ENCODE data around the gene ZC3H4.
"Not testable (repeated sequence)": the region's sequence is repeated elsewhere in the genome, so short reads cannot be mapped to it uniquely, and the experiment has no call there.

ZC3H4 gene

DNA sequence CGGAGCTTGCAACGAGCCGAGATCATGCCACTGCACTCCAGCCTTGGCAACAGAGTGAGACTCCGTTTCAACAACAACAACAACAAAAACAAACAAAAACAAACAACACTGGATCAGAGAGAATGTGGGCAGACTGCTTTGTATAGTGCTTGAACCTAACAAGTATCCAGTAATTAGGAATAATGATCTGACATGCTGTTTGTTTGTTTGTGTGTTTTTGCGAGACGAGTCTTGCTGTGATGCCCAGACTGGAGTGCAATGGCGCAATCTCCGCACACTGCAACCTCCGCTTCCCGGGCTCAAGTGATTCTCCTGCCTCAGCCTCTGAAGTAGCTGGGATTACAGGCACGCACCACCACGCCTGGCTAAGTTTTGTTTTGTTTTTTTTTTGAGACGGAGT, 31.1 kb upstream of the ZC3H4 start:
- TF ChIP-seq, protein P1, sequence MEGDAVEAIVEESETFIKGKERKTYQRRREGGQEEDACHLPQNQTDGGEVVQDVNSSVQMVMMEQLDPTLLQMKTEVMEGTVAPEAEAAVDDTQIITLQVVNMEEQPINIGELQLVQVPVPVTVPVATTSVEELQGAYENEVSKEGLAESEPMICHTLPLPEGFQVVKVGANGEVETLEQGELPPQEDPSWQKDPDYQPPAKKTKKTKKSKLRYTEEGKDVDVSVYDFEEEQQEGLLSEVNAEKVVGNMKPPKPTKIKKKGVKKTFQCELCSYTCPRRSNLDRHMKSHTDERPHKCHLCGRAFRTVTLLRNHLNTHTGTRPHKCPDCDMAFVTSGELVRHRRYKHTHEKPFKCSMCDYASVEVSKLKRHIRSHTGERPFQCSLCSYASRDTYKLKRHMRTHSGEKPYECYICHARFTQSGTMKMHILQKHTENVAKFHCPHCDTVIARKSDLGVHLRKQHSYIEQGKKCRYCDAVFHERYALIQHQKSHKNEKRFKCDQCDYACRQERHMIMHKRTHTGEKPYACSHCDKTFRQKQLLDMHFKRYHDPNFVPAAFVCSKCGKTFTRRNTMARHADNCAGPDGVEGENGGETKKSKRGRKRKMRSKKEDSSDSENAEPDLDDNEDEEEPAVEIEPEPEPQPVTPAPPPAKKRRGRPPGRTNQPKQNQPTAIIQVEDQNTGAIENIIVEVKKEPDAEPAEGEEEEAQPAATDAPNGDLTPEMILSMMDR (IDR thresholded peaks at IDR 0.05; ENCODE audit: low read depth, low read length, missing control alignments): no peak
- H3K4me3 ChIP-seq (ENCODE audit: low read depth, low read length): no peak overlapping the region
- no peak for DNase-seq (ENCODE audit: low read depth)

DNA sequence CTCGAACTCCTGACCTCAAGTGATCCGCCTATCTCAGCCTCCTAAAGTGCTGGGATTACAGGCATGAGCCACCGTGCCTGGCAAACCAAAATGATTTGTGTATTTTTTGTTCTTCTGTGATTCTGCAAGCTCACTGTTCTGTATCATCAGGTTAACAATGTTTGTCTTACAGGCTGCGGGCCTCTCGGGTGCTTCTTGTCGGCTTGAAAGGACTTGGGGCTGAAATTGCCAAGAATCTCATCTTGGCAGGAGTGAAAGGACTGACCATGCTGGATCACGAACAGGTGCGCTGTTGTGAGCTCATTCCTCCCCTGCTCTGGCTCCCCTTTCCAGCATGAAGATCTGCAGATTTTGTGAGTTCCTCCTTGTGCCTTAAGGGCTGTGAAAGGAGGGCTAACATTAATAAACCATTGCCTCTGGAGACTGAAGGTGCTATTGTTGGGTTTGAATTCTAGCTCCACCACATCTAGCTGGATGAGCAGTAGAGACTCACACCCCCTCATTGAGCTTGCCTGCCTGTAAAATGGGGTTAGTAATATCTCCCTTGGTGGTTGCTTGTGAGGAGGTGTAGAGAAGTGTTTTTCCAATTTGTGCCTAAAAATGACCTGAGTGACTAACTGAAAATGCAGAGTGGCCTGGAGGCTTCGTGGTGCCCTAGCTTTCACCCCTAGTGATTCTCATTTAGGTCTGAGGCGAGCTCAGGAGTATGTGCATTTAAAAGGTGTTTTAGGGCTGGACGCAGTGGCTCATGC, 29.9 kb upstream of the ZC3H4 start:
- no peak for DNase-seq (ENCODE audit: low read depth)
- TF ChIP-seq, protein P1 (IDR thresholded peaks at IDR 0.05; ENCODE audit: low read depth, low read length, missing control alignments): no peak
- H3K4me3 ChIP-seq (ENCODE audit: low read depth, low read length): no peak overlapping the region

DNA sequence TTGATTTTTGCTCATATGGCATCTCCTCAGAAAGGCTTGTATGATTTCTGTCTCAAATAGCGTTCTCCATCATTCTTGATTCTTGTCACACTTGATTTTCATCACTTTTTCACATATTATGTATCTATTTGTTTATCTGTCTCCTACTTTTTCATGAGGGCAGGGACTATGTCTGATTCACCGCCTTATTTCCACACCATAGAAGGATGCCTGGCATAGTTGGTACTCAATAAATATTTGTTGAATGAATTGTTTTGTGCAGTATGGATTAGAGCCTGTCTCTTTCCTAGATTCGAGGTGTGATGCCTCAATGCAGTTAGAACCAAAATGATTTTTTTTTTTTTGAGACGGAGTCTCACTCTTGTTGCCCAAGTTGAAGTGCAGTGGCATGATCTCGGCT, 29.2 kb upstream of the ZC3H4 start:
- no peak for DNase-seq (ENCODE audit: low read depth)
- TF ChIP-seq, protein P1 (IDR thresholded peaks at IDR 0.05; ENCODE audit: low read depth, low read length, missing control alignments): no peak
- no peak overlapping the region for H3K4me3 ChIP-seq (ENCODE audit: low read depth, low read length)

DNA sequence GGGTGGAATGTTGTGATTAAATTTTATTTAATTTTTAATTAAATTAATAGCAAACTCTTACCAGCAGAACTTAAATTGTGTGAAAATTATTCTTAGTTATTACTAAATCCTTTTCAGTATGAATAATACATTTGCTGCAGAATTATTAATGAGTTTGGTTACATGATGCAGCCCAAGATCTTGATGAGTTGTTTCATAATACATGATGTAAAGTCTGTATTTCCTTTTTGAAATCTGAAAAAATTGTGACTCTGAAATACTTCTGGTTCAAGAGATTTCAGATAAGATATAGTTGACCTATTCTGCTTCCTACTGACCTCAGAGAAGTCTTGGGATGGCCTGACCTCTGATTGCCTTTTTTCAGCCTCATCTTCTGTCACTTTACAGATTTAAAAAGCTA, 28.1 kb upstream of the ZC3H4 start:
- TF ChIP-seq, protein P1 (IDR thresholded peaks at IDR 0.05; ENCODE audit: low read depth, low read length, missing control alignments): no peak
- no peak for DNase-seq (ENCODE audit: low read depth)
- no peak overlapping the region for H3K4me3 ChIP-seq (ENCODE audit: low read depth, low read length)

DNA sequence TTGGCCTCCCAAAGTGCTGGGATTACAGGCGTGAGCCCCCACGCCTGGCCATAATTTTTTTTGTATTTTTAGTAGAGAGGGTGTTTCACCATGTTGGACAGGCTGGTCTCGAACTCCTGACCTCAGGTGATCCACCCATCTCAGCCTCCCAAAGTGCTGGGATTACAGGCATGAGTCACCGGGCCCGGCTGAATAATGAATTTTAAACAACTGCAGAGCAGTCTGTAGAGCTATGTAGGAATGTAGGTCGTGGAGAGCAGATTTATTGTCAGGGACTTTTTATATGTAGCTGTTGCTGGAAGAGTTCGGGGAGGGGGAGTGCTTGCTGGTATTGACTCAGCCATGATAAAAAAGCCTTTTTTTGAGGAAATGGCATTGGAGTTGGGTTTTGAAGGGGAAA, 27.7 kb upstream of the ZC3H4 start:
- not testable (repeated sequence) for H3K4me3 ChIP-seq (ENCODE audit: low read depth, low read length); DNase-seq (ENCODE audit: low read depth)

DNA sequence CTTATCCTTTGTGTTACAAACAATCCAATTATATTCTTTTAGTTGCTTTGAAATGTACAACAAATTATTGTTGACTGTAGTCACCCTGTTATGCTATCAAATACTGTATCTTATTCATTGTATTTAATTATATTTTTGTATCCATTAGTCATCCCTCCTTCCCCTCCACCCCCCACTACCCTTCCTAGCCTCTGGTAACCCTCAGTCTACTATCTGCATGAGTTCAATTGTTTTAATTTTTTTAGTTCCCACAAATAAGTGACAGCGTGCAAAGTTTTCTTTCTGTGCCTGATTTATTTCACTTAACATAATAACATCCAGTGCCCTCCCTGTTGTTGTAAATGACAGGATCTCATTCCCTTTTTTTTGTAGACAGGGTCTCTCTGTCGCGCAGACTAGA, 21.6 kb upstream of the ZC3H4 start:
- no peak overlapping the region for H3K4me3 ChIP-seq (ENCODE audit: low read depth, low read length)
- DNase-seq (ENCODE audit: low read depth): no peak
- TF ChIP-seq, protein P1 (IDR thresholded peaks at IDR 0.05; ENCODE audit: low read depth, low read length, missing control alignments): no peak

DNA sequence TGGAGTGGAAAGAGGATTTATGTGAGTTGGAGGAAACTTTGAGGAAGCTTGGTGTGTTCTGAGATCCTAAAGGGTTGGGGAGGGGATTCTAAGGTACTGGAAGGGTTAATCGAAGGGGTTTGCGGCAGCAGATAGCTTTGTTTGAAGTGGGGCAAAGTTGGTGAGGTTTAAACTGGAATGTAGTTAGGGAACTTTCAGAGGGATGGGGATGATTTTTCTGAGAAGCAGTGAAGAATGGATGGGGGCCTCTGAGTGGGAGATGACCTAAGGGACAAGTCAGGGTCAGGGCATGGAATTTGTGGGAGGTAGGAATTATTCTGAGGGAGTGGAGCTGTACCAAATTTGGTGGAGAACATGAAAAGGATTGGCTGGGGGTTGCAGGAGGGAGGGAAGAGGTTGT, 21.0 kb upstream of the ZC3H4 start:
- TF ChIP-seq, protein P1 (IDR thresholded peaks at IDR 0.05; ENCODE audit: low read depth, low read length, missing control alignments): no peak
- H3K4me3 ChIP-seq (ENCODE audit: low read depth, low read length): no peak overlapping the region
- no peak for DNase-seq (ENCODE audit: low read depth)

All from GM12864 (cell line).